ENCODE data around the gene PFKFB3. TPM values are rescaled to one million over a fixed set of nuclear protein-coding genes. Genes with fewer than 3 reads are reported as not detected.

The PFKFB3 gene
- total and polyA plus RNA-seq, 9 donors, result 15.3 to 60.8 (median 40.2) TPM

DNA sequence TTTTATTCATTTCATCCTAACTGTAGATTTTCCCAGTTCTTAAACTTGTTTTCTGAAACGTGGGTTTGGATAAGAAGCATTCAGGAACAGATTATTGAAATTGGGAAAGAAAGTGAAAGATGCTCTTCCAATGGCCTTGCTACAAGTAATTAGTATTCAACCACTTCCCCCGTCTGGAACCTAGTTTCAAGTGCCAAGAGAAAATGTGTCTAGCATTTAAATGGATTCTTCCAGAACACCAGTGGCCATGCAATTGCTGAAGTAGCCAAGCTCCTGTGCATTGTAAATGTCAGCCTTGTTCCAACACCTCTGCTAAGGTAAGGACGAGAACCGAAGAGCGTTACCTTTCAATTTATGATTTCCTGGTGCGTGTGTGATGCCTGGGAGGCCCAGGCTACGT is 68.2 kb downstream of the PFKFB3 start:
- no peaks in the 10 kb centered on the region for H3K36me3 ChIP-seq
- no peak for TF ChIP-seq EP300 (IDR thresholded peaks at IDR 0.05)
- no peak for TF ChIP-seq POLR2A (IDR thresholded peaks at IDR 0.05)
- no peak for TF ChIP-seq CTCF (IDR thresholded peaks at IDR 0.05)
- DNase-seq, result no peak
- no peak overlapping the region for H3K4me3 ChIP-seq
- H3K27me3 ChIP-seq, result no peaks in the 10 kb centered on the region
- intact Hi-C loops (cut with DNase I), result no loop called here
- no peaks in the 10 kb centered on the region for H3K9me3 ChIP-seq
- H3K27ac ChIP-seq, result no peak overlapping the region
- WGBS, 3 donors, result 78 to 81% (median 80%) methylated on average over 7 of the region's 7 CpGs
- H3K4me1 ChIP-seq (ENCODE audit: insufficient read depth), result no peaks in the 10 kb centered on the region

GRCh38 chr10:6271663-6272062 is 68.9 kb downstream of the PFKFB3 start:
- intact Hi-C loops (cut with DNase I), result no loop called here
- Histone ChIP-seq H3K4me3 (no peak overlapping the region), H3K27me3 (no peaks in the 10 kb centered on the region), H3K27ac (no peak overlapping the region), H3K4me1 (ENCODE audit: insufficient read depth) (no peaks in the 10 kb centered on the region), H3K36me3 (no peaks in the 10 kb centered on the region), H3K9me3 (no peaks in the 10 kb centered on the region)
- WGBS, 3 donors, result 64 to 88% (median 74%) methylated on average over 3 of the region's 3 CpGs
- no peak for TF ChIP-seq EP300 (IDR thresholded peaks at IDR 0.05)
- no peak for TF ChIP-seq CTCF (IDR thresholded peaks at IDR 0.05)
- no peak for TF ChIP-seq POLR2A (IDR thresholded peaks at IDR 0.05)
- no peak for DNase-seq

- Histone ChIP-seq H3K27me3 (no peaks in the 10 kb centered on the region), H3K36me3 (no peaks in the 10 kb centered on the region), H3K4me1 (ENCODE audit: insufficient read depth) (no peaks in the 10 kb centered on the region), H3K9me3 (no peaks in the 10 kb centered on the region), H3K4me3 (no peak overlapping the region), H3K27ac (no peak overlapping the region)
- intact Hi-C loops (cut with DNase I), result no loop called here
- TF ChIP-seq POLR2A (IDR thresholded peaks at IDR 0.05), result no peak
- TF ChIP-seq EP300 (IDR thresholded peaks at IDR 0.05), result no peak
- no peak for TF ChIP-seq CTCF (IDR thresholded peaks at IDR 0.05)
- DNase-seq, result no peak
- WGBS, 3 donors, result 95 to 96% (median 96%) methylated on average over 10 of the region's 10 CpGs
Measured at GRCh38 chr10:6272126-6272525, 69.4 kb downstream of the PFKFB3 start.

GRCh38 chr10:6273351-6273750 is 70.6 kb downstream of the PFKFB3 start:
- no peaks in the 10 kb centered on the region for H3K27me3 ChIP-seq
- H3K36me3 ChIP-seq, result no peaks in the 10 kb centered on the region
- intact Hi-C loops (cut with DNase I), result no loop called here
- no peak for TF ChIP-seq EP300 (IDR thresholded peaks at IDR 0.05)
- TF ChIP-seq CTCF (IDR thresholded peaks at IDR 0.05), result no peak
- TF ChIP-seq POLR2A (IDR thresholded peaks at IDR 0.05), result no peak
- WGBS, 3 donors, result 83 to 90% (median 90%) methylated on average over 11 of the region's 11 CpGs
- DNase-seq, result no peak
- no peak overlapping the region for H3K4me3 ChIP-seq
- H3K9me3 ChIP-seq, result no peaks in the 10 kb centered on the region
- no peak overlapping the region for H3K27ac ChIP-seq
- no peaks in the 10 kb centered on the region for H3K4me1 ChIP-seq (ENCODE audit: insufficient read depth)

GRCh38 chr10:6274040-6274439 is 71.3 kb downstream of the PFKFB3 start:
- no peaks in the 10 kb centered on the region for H3K4me1 ChIP-seq (ENCODE audit: insufficient read depth)
- H3K4me3 ChIP-seq, result no peak overlapping the region
- TF ChIP-seq EP300 (IDR thresholded peaks at IDR 0.05) (no peak), CTCF (IDR thresholded peaks at IDR 0.05) (no peak), POLR2A (IDR thresholded peaks at IDR 0.05) (no peak)
- intact Hi-C loops (cut with DNase I), result no loop called here
- 85 to 91% (median 86%) methylated on average over 4 of the region's 4 CpGs for WGBS, 3 donors
- no peaks in the 10 kb centered on the region for H3K27me3 ChIP-seq
- H3K9me3 ChIP-seq, result no peaks in the 10 kb centered on the region
- no peaks in the 10 kb centered on the region for H3K36me3 ChIP-seq
- no peak overlapping the region for H3K27ac ChIP-seq
- no peak for DNase-seq
